Pancreas (tissue), 10 donors: ENCODE measurements around the gene ATP6V0C. TPM values are rescaled to one million over a fixed set of nuclear protein-coding genes. Genes with fewer than 3 reads are reported as not detected.

Experiments
- ATAC-seq, 4 donors: fragments of 200-7000 bp; cut with Tn5 transposase; one replicate each; pipeline versions ENCODE4 v1.8.0 to v1.9.1; 2020; ENCODE audit warnings: mild to moderate bottlenecking in 4 of 4, moderate library complexity in 4 of 4
- DNase-seq, 6 donors: peaks; one replicate each; pipeline ENCODE4 v3.0.0-alpha.2; 2020
- FAIRE-seq: peaks from 2 replicates; lab custom pipeline; 2012; peaks lifted over from hg19 to GRCh38; lab: Jason Lieb, UNC
- H3K27ac ChIP-seq, 4 donors: fragments of 200-600 bp; sonication (generic); 1 replicate in 3 of 4; 2 replicates in 1 of 4; pipeline versions ENCODE4 v1.5.0 to v1.8.0; 2020
- H3K27me3 ChIP-seq, 4 donors: fragments of 200-600 bp; one replicate each; pipeline ENCODE4 v1.8.0; 2021
- H3K36me3 ChIP-seq, 3 donors: fragments of 200-600 bp; sonication (generic) in 1 of 3; one replicate each; pipeline versions ENCODE4 v1.5.0 to v1.8.0; 2020 to 2021
- H3K4me1 ChIP-seq, 3 donors: fragments of 200-600 bp; one replicate each; pipeline ENCODE4 v1.8.0; 2021
- H3K4me3 ChIP-seq, 4 donors: fragments of 200-600 bp; sonication (generic) in 2 of 4; one replicate each; pipeline versions ENCODE4 v1.5.0 to v1.8.0; 2020 to 2021
- H3K9me3 ChIP-seq, 4 donors: fragments of 200-600 bp; one replicate each; pipeline ENCODE4 v1.8.0; 2021
- CTCF ChIP-seq, 4 donors: fragments of 200-600 bp; sonication (generic) in 3 of 4; IDR thresholded peaks; one replicate each; pipeline versions ENCODE4 v1.5.0 to v1.8.0; 2021; ENCODE audit warnings: antibody characterized with exemption in 4 of 4
- WGBS, 2 donors: extraction: QIAGEN DNeasy Blood & Tissue Kit; methylation state at CpG; one replicate each; pipeline ENCODE4 v1.1.7; 2013; 5-methylcytosine and 5-hydroxymethylcytosine counted together
- intact Hi-C, 3 donors: fragments of 100-400 bp; cut with DNase I; formaldehyde crosslinking; loops; one replicate each; pipeline versions ENCODE4 v1.11.1 to v1.14.2; 2022
- polyA plus RNA-seq, 2 donors: library from polyadenylated mRNA; stranded (reverse); fragments of 200-250 nt; gene quantifications; one replicate each; pipeline ENCODE4 v1.2.3, GENCODE V29; 2013
- total RNA-seq, 6 donors: library from RNA; stranded (reverse); fragmentation: NEBNext Ultra II Directional in 4 of 6; extraction: Animal tissue kit (Norgen Biotek cat#: 25700) in 4 of 6; gene quantifications; one replicate each; pipeline versions ENCODE4 v1.2.1 to v1.2.4, GENCODE V29; 2021 to 2023
- donor health status: healthy with polysubstance abuse.
- donor health status: DM: no; HTN: no; CAD: no; lungs with moderate emphysema.
- donor health status: DM: no; HTN: no; CAD: no.
- donor health status: control.
- donor health status: control.
- donor health status: Bipolar disorder and iron deficiency.
- donor health status: DM: yes; HTN: yes; CAD: no.
- donor health status: DM: no; HTN: no; CAD: no.
- donor health status: DM: no; HTN: no; CAD: no.
- donor health status: DM: yes; HTN: yes; CAD: no.

ATP6V0C gene
- total and polyA plus RNA-seq, 8 donors: 39.9 to 124 (median 66.8) TPM

GRCh38 chr16:2526135-2526534, 12.4 kb downstream of the ATP6V0C start:
- Histone ChIP-seq H3K4me1 (no peaks in the 10 kb centered on the region), H3K9me3 (no peaks in the 10 kb centered on the region), H3K27ac (no peak overlapping the region), H3K36me3 (peaks cover 0 to 8% (median 0%) of the 10 kb centered on the region in 3 donors), H3K4me3 (no peak overlapping the region), H3K27me3 (no peaks in the 10 kb centered on the region)
- DNase-seq (peak in 2 of 6 donors; percentile 13 to 55), ATAC-seq (no peak), FAIRE-seq (no peak)
- intact Hi-C loops: no loop called here
- WGBS, 2 donors: 85 to 88% methylated on average over 8 of the region's 8 CpGs
- TF ChIP-seq CTCF (IDR thresholded peaks at IDR 0.05): no peak

- WGBS, 2 donors: 81% methylated on average over 12 of the region's 12 CpGs
- DNase-seq: peak in 3 of 6 donors; percentile 4 to 65 (median 32)
- Histone ChIP-seq H3K36me3 (peaks cover 0 to 8% (median 0%) of the 10 kb centered on the region in 3 donors), H3K4me3 (no peak overlapping the region), H3K27ac (no peak overlapping the region), H3K9me3 (no peaks in the 10 kb centered on the region), H3K4me1 (no peaks in the 10 kb centered on the region), H3K27me3 (no peaks in the 10 kb centered on the region)
- no peak for ATAC-seq
- TF ChIP-seq CTCF (IDR thresholded peaks at IDR 0.05): no peak
- FAIRE-seq: no peak
- intact Hi-C loops: no loop called here
Observed at GRCh38 chr16:2527071-2527783, 13.5 kb downstream of the ATP6V0C start.

GRCh38 chr16:2527784-2528100, 14.0 kb downstream of the ATP6V0C start:
- no peak for FAIRE-seq
- TF ChIP-seq CTCF (IDR thresholded peaks at IDR 0.05): no peak
- peak in 3 of 6 donors; percentile 4 to 79 (median 44) for DNase-seq
- intact Hi-C loops: no loop called here
- 95 to 97% methylated on average over 24 of the region's 24 CpGs for WGBS, 2 donors
- H3K9me3 ChIP-seq: no peaks in the 10 kb centered on the region
- peaks cover 0 to 8% (median 0%) of the 10 kb centered on the region in 3 donors for H3K36me3 ChIP-seq
- no peak for ATAC-seq
- H3K4me3 ChIP-seq: no peak overlapping the region
- H3K27ac ChIP-seq: no peak overlapping the region
- peaks cover 0 to 1% (median 0%) of the 10 kb centered on the region in 3 donors for H3K4me1 ChIP-seq
- H3K27me3 ChIP-seq: no peaks in the 10 kb centered on the region

GRCh38 chr16:2528161-2529060, 14.7 kb downstream of the ATP6V0C start:
- H3K4me1 ChIP-seq: peaks cover 0 to 4% (median 0%) of the 10 kb centered on the region in 3 donors
- no peak overlapping the region for H3K27ac ChIP-seq
- peak in 3 of 6 donors; percentile 7 to 76 (median 39) for DNase-seq

More at GRCh38 chr16:2528161-2529060, 14.7 kb downstream of the ATP6V0C start:
- intact Hi-C loops: no loop called here
- WGBS, 2 donors: 92% methylated on average over 36 of the region's 36 CpGs
- no peak for ATAC-seq
- no peak overlapping the region for H3K4me3 ChIP-seq
- no peaks in the 10 kb centered on the region for H3K27me3 ChIP-seq
- TF ChIP-seq CTCF (IDR thresholded peaks at IDR 0.05): no peak
- H3K36me3 ChIP-seq: peaks cover 0 to 8% (median 0%) of the 10 kb centered on the region in 3 donors
- no peaks in the 10 kb centered on the region for H3K9me3 ChIP-seq
- FAIRE-seq: no peak
